Breast epithelium (tissue), 4 donors: ENCODE results near the gene NUTF2. TPM values are rescaled to one million over a fixed set of nuclear protein-coding genes. Genes with fewer than 3 reads are reported as not detected.

ENCODE experiments used
- DNase-seq, 2 donors: peaks; one replicate each; pipeline ENCODE4 v3.0.0-alpha.2; 2019; ENCODE audit warnings: low spot score in 2 of 2
- H3K27ac ChIP-seq, 2 donors: fragments of 200-600 bp; sonication (generic) in 1 of 2; one replicate each; pipeline ENCODE4 v1.5.1; 2016 to 2019; ENCODE audit warnings: mild to moderate bottlenecking in 1 of 2
- H3K27me3 ChIP-seq, 2 donors: fragments of 200-600 bp; sonication (generic) in 1 of 2; one replicate each; pipeline versions ENCODE4 v1.5.1 to v1.6.0; 2017 to 2019; ENCODE audit warnings: control low read depth in 1 of 2, mild to moderate bottlenecking in 1 of 2
- H3K36me3 ChIP-seq: fragments of 200-600 bp; one replicate; pipeline ENCODE4 v1.5.1; 2019
- H3K4me1 ChIP-seq, 2 donors: fragments of 200-600 bp; sonication (generic); one replicate each; pipeline ENCODE4 v1.5.1; 2016 to 2019; ENCODE audit warnings: control low read depth in 1 of 2
- H3K4me3 ChIP-seq, 3 donors: fragments of 200-600 bp; sonication (generic); 1 replicate in 2 of 3; 2 replicates in 1 of 3; pipeline ENCODE4 v1.5.1; 2016 to 2019; ENCODE audit warnings: mild to moderate bottlenecking in 3 of 3, moderate library complexity in 2 of 3
- H3K9me3 ChIP-seq, 2 donors: fragments of 200-600 bp; sonication (generic) in 1 of 2; one replicate each; pipeline ENCODE4 v1.5.1; 2016 to 2019; ENCODE audit warnings: control low read depth in 1 of 2
- CTCF ChIP-seq, 3 donors: fragments of 450-650 bp; IDR thresholded peaks; one replicate each; pipeline ENCODE4 v1.5.1; 2016 to 2017; ENCODE audit warnings: antibody characterized with exemption in 3 of 3, mild to moderate bottlenecking in 3 of 3, moderate library complexity in 3 of 3
- POLR2A ChIP-seq: fragments of 450-650 bp; IDR thresholded peaks from one replicate; pipeline ENCODE4 v1.6.1; 2016; ENCODE audit warnings: antibody characterized with exemption, mild to moderate bottlenecking, moderate library complexity
- POLR2AphosphoS5 ChIP-seq, 3 donors: sonication (generic); formaldehyde crosslinking; IDR thresholded peaks; one replicate each; pipeline ENCODE4 v1.6.1; 2017; ENCODE audit warnings: antibody characterized with exemption in 3 of 3
- intact Hi-C: fragments of 100-400 bp; cut with DNase I; formaldehyde crosslinking; loops from one replicate; pipeline ENCODE4 v1.15.1; 2023; ENCODE audit warnings: low total_unique reads
- total RNA-seq, 3 donors: library from RNA; depleted of rRNA; stranded (reverse); fragments of >200 nt; gene quantifications; one replicate each; pipeline ENCODE4 v1.1.0, GENCODE V29; 2016

Gene NUTF2
- total RNA-seq, 3 donors from 2014 or later: 91.5 to 168 (median 94.8) TPM

GRCh38 chr16:67864594-67864993 lies 17.9 kb downstream of the NUTF2 start:
- Histone ChIP-seq H3K36me3 (no peaks in the 10 kb centered on the region), H3K4me1 (peaks cover 0 to 4% of the 10 kb centered on the region in 2 donors), H3K27ac (no peak overlapping the region), H3K9me3 (no peaks in the 10 kb centered on the region), H3K4me3 (no peak overlapping the region), H3K27me3 (no peaks in the 10 kb centered on the region)
- intact Hi-C loops: no loop called here
- no peak for DNase-seq
- TF ChIP-seq POLR2AphosphoS5 (IDR thresholded peaks at IDR 0.05): no peak

GRCh38 chr16:67865318-67865717 lies 18.6 kb downstream of the NUTF2 start:
- Histone ChIP-seq H3K9me3 (no peaks in the 10 kb centered on the region), H3K27ac (no peak overlapping the region), H3K27me3 (no peaks in the 10 kb centered on the region), H3K4me1 (peaks cover 0 to 4% of the 10 kb centered on the region in 2 donors), H3K4me3 (no peak overlapping the region), H3K36me3 (no peaks in the 10 kb centered on the region)
- intact Hi-C loops: no loop called here
- TF ChIP-seq CTCF (IDR thresholded peaks at IDR 0.05) (no peak), POLR2A (no peak), POLR2AphosphoS5 (IDR thresholded peaks at IDR 0.05) (no peak)
- DNase-seq: no peak

GRCh38 chr16:67868290-67868689 lies 21.6 kb downstream of the NUTF2 start:
- Histone ChIP-seq H3K27ac (no peak overlapping the region), H3K4me1 (peaks cover 0 to 10% of the 10 kb centered on the region in 2 donors), H3K36me3 (no peaks in the 10 kb centered on the region), H3K9me3 (no peaks in the 10 kb centered on the region), H3K4me3 (no peak overlapping the region), H3K27me3 (no peaks in the 10 kb centered on the region)
- no peak for DNase-seq
- TF ChIP-seq POLR2A: no peak
- TF ChIP-seq POLR2AphosphoS5 (IDR thresholded peaks at IDR 0.05): no peak
- TF ChIP-seq CTCF (IDR thresholded peaks at IDR 0.05): no peak
- intact Hi-C loops: no loop called here

GRCh38 chr16:67869653-67870052 lies 22.9 kb downstream of the NUTF2 start:
- Histone ChIP-seq H3K36me3 (no peaks in the 10 kb centered on the region), H3K4me1 (peaks cover 0 to 15% of the 10 kb centered on the region in 2 donors)

GRCh38 chr16:67871256-67871655 lies 24.5 kb downstream of the NUTF2 start:
- Histone ChIP-seq H3K9me3 (no peaks in the 10 kb centered on the region), H3K4me1 (peaks cover 0 to 20% of the 10 kb centered on the region in 2 donors), H3K27ac (no peak overlapping the region), H3K27me3 (no peaks in the 10 kb centered on the region), H3K36me3 (no peaks in the 10 kb centered on the region), H3K4me3 (no peak overlapping the region)
- TF ChIP-seq CTCF (IDR thresholded peaks at IDR 0.05) (no peak), POLR2AphosphoS5 (IDR thresholded peaks at IDR 0.05) (no peak), POLR2A (no peak)
- no peak for DNase-seq
- intact Hi-C loops: loop anchor here (10.0 kb wide), 1 partner anchor 174 kb away; no protein-coding TSS in a partner anchor

More at GRCh38 chr16:67869653-67870052, 22.9 kb downstream of the NUTF2 start:
- Histone ChIP-seq H3K27me3 (no peaks in the 10 kb centered on the region), H3K9me3 (no peaks in the 10 kb centered on the region), H3K27ac (no peak overlapping the region), H3K4me3 (no peak overlapping the region)
- intact Hi-C loops: loop anchor here (10.0 kb wide), 1 partner anchor 175 kb away; no protein-coding TSS in a partner anchor
- TF ChIP-seq CTCF (IDR thresholded peaks at IDR 0.05) (no peak), POLR2AphosphoS5 (IDR thresholded peaks at IDR 0.05) (no peak), POLR2A (no peak)
- no peak for DNase-seq
